BE2C (cell line): ENCODE measurements around the gene EXOC4.

Experiments used
- DNase-seq: peaks from one replicate; pipeline ENCODE4 v3.0.0-alpha.2; 2020
- H3K27me3 ChIP-seq: fragments of 250-450 bp; sonication (Bioruptor Pico); 2 replicates; pipeline ENCODE4 v1.5.1; 2020; ENCODE audit warnings: mild to moderate bottlenecking
- H3K36me3 ChIP-seq: fragments of 250-450 bp; sonication (Bioruptor Pico); 2 replicates; pipeline ENCODE4 v1.5.1; 2020; ENCODE audit warnings: mild to moderate bottlenecking
- H3K4me1 ChIP-seq: fragments of 250-450 bp; sonication (Bioruptor Pico); 2 replicates; pipeline ENCODE4 v1.5.1; 2020
- H3K4me3 ChIP-seq: 2 replicates; pipeline ENCODE4 v1.5.1; 2011; ENCODE audit warnings: low read depth, low read length
- H3K9me3 ChIP-seq: fragments of 250-450 bp; sonication (Bioruptor Pico); 2 replicates; pipeline ENCODE4 v1.5.1; 2020
- CTCF ChIP-seq: IDR thresholded peaks from 2 replicates; pipeline ENCODE4 v1.5.1; 2012; ENCODE audit warnings: mild to moderate bottlenecking, low read depth, low read length

Gene EXOC4

GRCh38 chr7:133963629-133964028, 710.8 kb downstream of the EXOC4 start:
- no peaks in the 10 kb centered on the region; the same call in 1 of the 2 replicates for H3K36me3 ChIP-seq
- TF ChIP-seq CTCF, result no peak
- H3K27me3 ChIP-seq, result no peaks in the 10 kb centered on the region
- H3K9me3 ChIP-seq, result no peaks in the 10 kb centered on the region
- peaks cover 5% of the 10 kb centered on the region for H3K4me1 ChIP-seq
- H3K4me3 ChIP-seq, result no peak overlapping the region
- no peak for DNase-seq

GRCh38 chr7:133971625-133972024, 718.7 kb downstream of the EXOC4 start:
- Histone ChIP-seq H3K27me3 (no peaks in the 10 kb centered on the region), H3K4me1 (peaks cover 15% of the 10 kb centered on the region), H3K4me3 (no peak overlapping the region), H3K36me3 (no peaks in the 10 kb centered on the region), H3K9me3 (no peaks in the 10 kb centered on the region)
- DNase-seq, result no peak
- no peak for TF ChIP-seq CTCF

GRCh38 chr7:133973710-133974109, 720.8 kb downstream of the EXOC4 start:
- TF ChIP-seq CTCF, result no peak
- Histone ChIP-seq H3K4me1 (peaks cover 19% of the 10 kb centered on the region), H3K36me3 (no peaks in the 10 kb centered on the region), H3K9me3 (no peaks in the 10 kb centered on the region), H3K27me3 (no peaks in the 10 kb centered on the region), H3K4me3 (no peak overlapping the region)
- DNase-seq, result no peak

GRCh38 chr7:133975130-133975529, 722.3 kb downstream of the EXOC4 start:
- Histone ChIP-seq H3K27me3 (no peaks in the 10 kb centered on the region), H3K4me3 (no peak overlapping the region), H3K4me1 (peaks cover 19% of the 10 kb centered on the region), H3K9me3 (no peaks in the 10 kb centered on the region), H3K36me3 (no peaks in the 10 kb centered on the region)
- DNase-seq, result no peak
- no peak for TF ChIP-seq CTCF

GRCh38 chr7:133976140-133976539, 723.3 kb downstream of the EXOC4 start:
- H3K27me3 ChIP-seq, result no peaks in the 10 kb centered on the region
- no peak for TF ChIP-seq CTCF
- H3K4me3 ChIP-seq, result no peak overlapping the region
- H3K4me1 ChIP-seq, result peaks cover 19% of the 10 kb centered on the region
- no peaks in the 10 kb centered on the region for H3K36me3 ChIP-seq
- no peaks in the 10 kb centered on the region for H3K9me3 ChIP-seq
- no peak for DNase-seq

GRCh38 chr7:133977409-133978274, 724.8 kb downstream of the EXOC4 start:
- no peaks in the 10 kb centered on the region for H3K9me3 ChIP-seq
- no peak for DNase-seq
- H3K27me3 ChIP-seq, result no peaks in the 10 kb centered on the region
- no peaks in the 10 kb centered on the region for H3K36me3 ChIP-seq
- no peak for TF ChIP-seq CTCF
- H3K4me3 ChIP-seq, result no peak overlapping the region
- H3K4me1 ChIP-seq, result peaks cover 16% of the 10 kb centered on the region
